Measurements from ENCODE around the gene C19orf33.
"Not testable (repeated sequence)": the region's sequence is repeated elsewhere in the genome, so short reads cannot be mapped to it uniquely, and the experiment has no call there.

C19orf33 gene

GRCh38 chr19:38326591-38326990, 22.5 kb downstream of the C19orf33 start:
- in situ Hi-C loops (cut with HindIII; ENCODE audit: low pct_ligation_motif_present, low pct_unique_long_range_greater_than_20kb, low sequenced_read_pairs) = no loop called here
- DNase-seq = no peak

GRCh38 chr19:38329651-38330050, 25.6 kb downstream of the C19orf33 start:
- in situ Hi-C loops (cut with HindIII; ENCODE audit: low pct_ligation_motif_present, low pct_unique_long_range_greater_than_20kb, low sequenced_read_pairs) = no loop called here
- no peak for DNase-seq

- no peak for DNase-seq
- in situ Hi-C loops (cut with HindIII; ENCODE audit: low pct_ligation_motif_present, low pct_unique_long_range_greater_than_20kb, low sequenced_read_pairs) = no loop called here
Observed at GRCh38 chr19:38331728-38332127, 27.7 kb downstream of the C19orf33 start.

- no peak for DNase-seq
- in situ Hi-C loops (cut with HindIII; ENCODE audit: low pct_ligation_motif_present, low pct_unique_long_range_greater_than_20kb, low sequenced_read_pairs) = no loop called here
Observed at GRCh38 chr19:38333245-38333644, 29.2 kb downstream of the C19orf33 start.

- in situ Hi-C loops (cut with HindIII; ENCODE audit: low pct_ligation_motif_present, low pct_unique_long_range_greater_than_20kb, low sequenced_read_pairs) = no loop called here
Observed at GRCh38 chr19:38335949-38336637, 32.0 kb downstream of the C19orf33 start.

GRCh38 chr19:38336638-38337359, 32.7 kb downstream of the C19orf33 start:
- DNase-seq = peak; percentile 92

More at GRCh38 chr19:38335949-38336637, 32.0 kb downstream of the C19orf33 start:
- DNase-seq = peak; percentile 95

GRCh38 chr19:38337360-38337653, 33.3 kb downstream of the C19orf33 start:
- no peak for DNase-seq
- in situ Hi-C loops (cut with HindIII; ENCODE audit: low pct_ligation_motif_present, low pct_unique_long_range_greater_than_20kb, low sequenced_read_pairs) = no loop called here

More at GRCh38 chr19:38336638-38337359, 32.7 kb downstream of the C19orf33 start:
- in situ Hi-C loops (cut with HindIII; ENCODE audit: low pct_ligation_motif_present, low pct_unique_long_range_greater_than_20kb, low sequenced_read_pairs) = no loop called here

- in situ Hi-C loops (cut with HindIII; ENCODE audit: low pct_ligation_motif_present, low pct_unique_long_range_greater_than_20kb, low sequenced_read_pairs); DNase-seq: not testable (repeated sequence)
Observed at GRCh38 chr19:38339011-38339410, 35.0 kb downstream of the C19orf33 start.

- in situ Hi-C loops (cut with HindIII; ENCODE audit: low pct_ligation_motif_present, low pct_unique_long_range_greater_than_20kb, low sequenced_read_pairs) = no loop called here
Observed at GRCh38 chr19:38340927-38341326, 36.9 kb downstream of the C19orf33 start.

GRCh38 chr19:38346837-38347236, 42.8 kb downstream of the C19orf33 start:
- DNase-seq = no peak
- in situ Hi-C loops (cut with HindIII; ENCODE audit: low pct_ligation_motif_present, low pct_unique_long_range_greater_than_20kb, low sequenced_read_pairs) = no loop called here

More at GRCh38 chr19:38340927-38341326, 36.9 kb downstream of the C19orf33 start:
- DNase-seq = no peak

GRCh38 chr19:38350883-38351282, 46.8 kb downstream of the C19orf33 start:
- in situ Hi-C loops (cut with HindIII; ENCODE audit: low pct_ligation_motif_present, low pct_unique_long_range_greater_than_20kb, low sequenced_read_pairs) = no loop called here
- no peak for DNase-seq

GRCh38 chr19:38351865-38352395, 47.9 kb downstream of the C19orf33 start:
- in situ Hi-C loops (cut with HindIII; ENCODE audit: low pct_ligation_motif_present, low pct_unique_long_range_greater_than_20kb, low sequenced_read_pairs) = no loop called here
- no peak for DNase-seq

GRCh38 chr19:38352611-38353010, 48.6 kb downstream of the C19orf33 start:
- DNase-seq = no peak
- in situ Hi-C loops (cut with HindIII; ENCODE audit: low pct_ligation_motif_present, low pct_unique_long_range_greater_than_20kb, low sequenced_read_pairs) = no loop called here
